Right ventricle myocardium inferior (tissue), 1 donor: ENCODE data around the gene SURF1. TPM values are rescaled to one million over a fixed set of nuclear protein-coding genes. Genes with fewer than 3 reads are reported as not detected.
"Not testable (repeated sequence)": the region's sequence is repeated elsewhere in the genome, so short reads cannot be mapped to it uniquely, and the experiment has no call there.

Source experiments
- ATAC-seq: fragments of 200-7000 bp; cut with Tn5 transposase; one replicate; pipeline ENCODE4 v1.9.1; 2020; ENCODE audit warnings: mild to moderate bottlenecking, moderate library complexity
- DNase-seq: peaks from one replicate; pipeline ENCODE4 v3.0.0; 2021; ENCODE audit errors: missing footprints
- intact Hi-C: fragments of 100-400 bp; cut with DNase I; formaldehyde crosslinking; loops from one replicate; pipeline ENCODE4 v1.11.0; 2022
- long read RNA-seq: library from polyadenylated mRNA; unstranded; transcript quantifications from one replicate; pipeline ENCODE4 v2.0.0, GENCODE V29; 2021
- total RNA-seq: library from RNA; stranded (reverse); fragmentation: NEBNext Ultra II Directional; extraction: Animal tissue kit (Norgen Biotek cat#: 25700); gene quantifications from one replicate; pipeline ENCODE4 v1.2.1, GENCODE V29; 2021
- donor health status: DM: no; HTN: yes; CAD: no; lungs with severe emphysema.

Gene SURF1, protein sequence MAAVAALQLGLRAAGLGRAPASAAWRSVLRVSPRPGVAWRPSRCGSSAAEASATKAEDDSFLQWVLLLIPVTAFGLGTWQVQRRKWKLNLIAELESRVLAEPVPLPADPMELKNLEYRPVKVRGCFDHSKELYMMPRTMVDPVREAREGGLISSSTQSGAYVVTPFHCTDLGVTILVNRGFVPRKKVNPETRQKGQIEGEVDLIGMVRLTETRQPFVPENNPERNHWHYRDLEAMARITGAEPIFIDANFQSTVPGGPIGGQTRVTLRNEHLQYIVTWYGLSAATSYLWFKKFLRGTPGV
- total RNA-seq: 62.6 TPM
- long read RNA-seq, transcript SURF1-201 (9 exons, 1,093 nt): major isoform, 44 of 62 reads
- long read RNA-seq, transcript SURF1-204 (5 exons, 931 nt): minor isoform, 17 of 62 reads
- long read RNA-seq, partial matches to known transcripts: 1 of 62 reads
- long read RNA-seq, other reads (novel, unspliced or antisense): 0 of 62 reads

DNA sequence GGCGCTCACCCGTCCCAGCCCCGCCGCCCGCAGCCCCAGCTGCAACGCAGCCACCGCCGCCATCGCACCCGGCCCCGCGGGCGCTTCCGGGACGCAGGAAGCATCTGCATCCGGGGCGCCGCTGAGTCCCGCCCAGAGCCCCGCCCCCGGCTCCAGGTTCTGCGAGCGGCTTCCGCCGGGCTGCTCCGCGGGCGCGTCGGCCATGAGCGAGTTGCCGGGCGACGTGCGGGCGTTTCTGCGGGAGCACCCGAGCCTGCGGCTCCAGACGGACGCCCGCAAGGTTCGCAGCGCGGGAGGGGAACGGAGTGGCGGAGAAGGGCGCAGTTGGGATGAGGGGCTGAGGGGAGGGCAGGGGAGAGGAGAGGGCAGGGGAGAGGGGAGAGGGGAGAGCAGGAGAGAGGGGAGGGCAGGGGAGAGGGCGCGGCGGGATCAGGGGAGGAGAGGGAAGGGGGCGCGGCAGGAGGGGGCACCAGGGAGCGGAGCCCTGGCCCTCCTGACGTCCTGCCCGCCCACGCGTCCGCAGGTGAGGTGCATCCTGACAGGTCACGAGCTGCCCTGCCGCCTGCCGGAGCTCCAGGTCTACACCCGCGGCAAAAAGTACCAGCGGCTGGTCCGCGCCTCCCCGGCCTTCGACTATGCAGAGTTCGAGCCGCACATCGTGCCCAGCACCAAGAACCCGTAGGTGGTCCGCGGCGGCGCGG, at the start of gene SURF1, which contains the start of gene SURF2:
SURF1 (minus strand) TSS at position 97 of the 701 bp plus-strand sequence; CDS start at position 63, 34 bp downstream.
SURF2 (plus strand) TSS at position 160 of the 701 bp plus-strand sequence; CDS start at position 203, 43 bp downstream.
- DNase-seq: peak; percentile 96
- intact Hi-C loops: loop anchor here (10.0 kb wide), 1 partner anchor 322 kb away; the partner anchor contains the start of gene GTF3C5
- peak; percentile 93 for ATAC-seq

DNA sequence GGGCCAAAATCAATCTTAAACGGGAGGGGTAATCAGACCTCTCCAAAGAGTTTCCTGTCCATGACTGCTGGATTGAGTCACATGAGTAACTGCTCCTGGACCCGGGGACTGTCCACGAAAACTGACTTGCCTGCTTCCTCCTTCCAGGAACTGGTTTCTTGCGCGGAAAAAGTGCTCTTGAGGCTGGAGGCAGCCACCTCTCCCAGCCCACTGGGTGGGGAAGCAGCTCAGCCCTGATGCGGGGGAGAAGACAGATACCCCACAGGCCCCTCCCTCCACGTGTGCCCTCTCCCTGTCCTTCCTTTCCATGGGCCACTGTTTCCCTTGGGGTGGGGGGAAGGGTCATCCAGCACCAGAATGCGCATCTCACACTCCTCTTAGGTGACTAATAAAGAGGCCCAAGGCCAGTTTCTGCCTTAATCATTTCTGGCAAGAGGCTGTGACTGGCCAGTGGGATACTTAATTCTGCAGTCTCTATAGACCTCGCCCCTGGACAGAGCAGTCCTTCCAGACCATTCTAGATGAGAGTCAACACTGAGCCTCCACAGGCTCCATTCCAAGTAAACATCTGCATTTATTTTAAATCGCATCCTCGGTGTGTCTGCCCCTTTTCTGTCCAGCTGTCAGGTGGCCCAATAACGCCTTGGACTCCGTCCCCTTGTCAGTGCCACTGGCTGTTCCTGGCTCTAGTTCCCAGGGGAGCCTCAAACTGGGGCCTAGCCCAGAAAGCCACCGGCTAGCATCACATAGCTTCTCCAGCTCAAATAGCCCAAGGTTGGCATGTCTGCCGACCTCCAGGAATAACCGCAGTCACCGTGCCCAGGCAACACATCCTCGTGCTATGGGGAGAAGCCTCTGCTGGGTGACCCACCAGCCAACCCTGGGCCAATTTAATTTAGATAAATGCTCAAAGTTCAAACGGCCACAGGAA, 49.5 kb upstream of the SURF1 start:
- DNase-seq: no peak
- ATAC-seq: peak; percentile 45
- intact Hi-C loops: no loop called here

DNA sequence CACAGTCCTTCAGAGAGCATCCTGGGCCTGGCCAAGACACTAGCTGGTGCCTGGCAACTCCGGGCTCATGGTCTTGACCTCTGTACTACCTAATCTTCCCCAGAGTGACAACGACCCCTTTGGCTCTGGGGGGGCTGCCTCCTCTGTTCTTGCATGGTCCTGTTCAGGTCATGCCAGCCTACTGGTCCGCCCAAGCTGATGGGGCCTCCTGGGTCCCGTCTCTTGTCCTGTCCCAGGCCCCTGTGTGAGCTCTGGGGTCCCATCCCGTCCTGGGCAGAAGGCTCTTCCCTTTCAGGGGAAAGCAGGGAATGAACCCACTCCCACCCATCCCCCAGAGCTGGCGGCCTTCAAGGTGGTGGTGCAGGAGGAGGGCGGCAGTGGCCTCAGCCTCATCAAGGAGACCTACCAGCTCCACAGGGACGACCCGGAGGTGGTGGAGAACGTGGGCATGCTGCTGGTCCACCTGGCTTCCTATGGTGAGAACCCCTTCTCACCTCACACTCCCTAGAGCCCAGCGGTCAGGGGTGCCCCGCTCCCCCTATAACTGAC, 48.2 kb upstream of the SURF1 start:
- ATAC-seq (no peak), DNase-seq (no peak)
- intact Hi-C loops: no loop called here

DNA sequence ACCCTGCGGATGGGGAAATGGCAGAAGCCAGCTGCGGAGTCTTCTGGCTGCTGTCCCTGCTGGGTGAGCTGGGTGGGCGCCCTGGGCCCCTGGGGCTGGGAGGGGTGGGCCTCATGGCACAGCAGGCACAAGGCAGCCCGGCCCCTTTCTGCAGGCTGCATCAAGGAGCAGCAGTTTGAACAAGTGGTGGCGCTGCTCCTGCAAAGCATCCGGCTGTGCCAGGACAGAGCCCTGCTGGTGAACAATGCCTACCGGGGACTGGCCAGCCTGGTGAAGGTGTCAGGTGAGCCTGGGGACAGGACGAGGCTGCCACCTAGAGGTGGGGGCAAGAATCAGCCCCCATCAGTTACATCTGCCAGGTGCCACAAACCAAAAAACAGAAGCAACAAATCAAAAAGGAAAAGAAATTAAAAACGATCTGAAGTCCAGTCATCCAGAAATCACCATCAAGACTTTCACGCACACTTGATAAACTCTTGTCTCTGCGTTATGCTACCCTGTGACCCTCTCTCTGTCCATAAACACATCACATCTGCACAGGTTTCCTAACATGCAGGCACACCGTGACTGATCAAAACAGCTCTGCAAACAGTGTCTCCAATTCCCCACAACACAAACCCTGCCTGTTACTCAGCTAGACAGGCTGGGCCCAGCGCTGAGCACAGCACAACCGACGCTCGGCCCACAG, 47.6 kb upstream of the SURF1 start:
- no peak for DNase-seq
- no peak for ATAC-seq
- intact Hi-C loops: no loop called here

DNA sequence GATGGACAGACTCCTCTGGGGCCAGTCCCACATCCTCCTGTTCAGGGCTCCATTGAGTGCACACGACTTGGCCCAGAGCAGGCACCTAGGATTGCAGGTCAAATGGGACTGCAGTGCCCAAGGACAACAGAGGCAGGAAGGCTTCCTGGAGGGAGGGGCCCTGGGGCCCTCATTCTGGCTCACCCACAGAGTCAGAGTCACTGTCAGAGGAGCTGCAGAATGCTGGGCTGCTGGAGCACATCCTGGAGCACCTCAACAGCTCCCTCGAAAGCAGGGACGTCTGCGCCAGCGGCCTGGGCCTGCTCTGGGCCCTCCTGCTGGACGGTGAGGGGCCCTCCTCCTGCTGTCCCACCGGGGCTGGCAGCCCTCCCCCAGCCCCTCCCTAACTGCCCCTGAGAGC, 46.4 kb upstream of the SURF1 start:
- ATAC-seq (no peak), DNase-seq (no peak)
- intact Hi-C loops: no loop called here

DNA sequence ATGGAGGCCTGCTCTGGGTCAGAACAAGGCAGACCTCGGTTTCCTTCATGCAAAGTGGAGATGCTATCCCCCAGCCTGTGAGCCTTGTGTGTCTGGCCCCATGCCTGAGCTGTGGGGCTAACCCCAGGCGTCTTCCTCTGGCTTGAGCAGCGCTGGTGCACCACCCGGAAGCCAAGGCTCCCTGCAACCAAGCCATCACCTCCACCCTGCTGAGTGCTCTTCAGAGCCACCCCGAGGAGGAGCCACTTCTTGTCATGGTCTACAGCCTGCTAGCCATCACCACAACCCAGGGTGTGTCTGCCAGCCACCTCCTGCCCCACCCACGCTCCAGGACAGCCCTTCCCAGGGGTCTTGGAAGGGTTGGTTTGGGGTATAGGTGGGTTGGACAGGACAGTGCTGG, 45.3 kb upstream of the SURF1 start:
- no peak for DNase-seq
- intact Hi-C loops: no loop called here
- ATAC-seq: no peak

DNA sequence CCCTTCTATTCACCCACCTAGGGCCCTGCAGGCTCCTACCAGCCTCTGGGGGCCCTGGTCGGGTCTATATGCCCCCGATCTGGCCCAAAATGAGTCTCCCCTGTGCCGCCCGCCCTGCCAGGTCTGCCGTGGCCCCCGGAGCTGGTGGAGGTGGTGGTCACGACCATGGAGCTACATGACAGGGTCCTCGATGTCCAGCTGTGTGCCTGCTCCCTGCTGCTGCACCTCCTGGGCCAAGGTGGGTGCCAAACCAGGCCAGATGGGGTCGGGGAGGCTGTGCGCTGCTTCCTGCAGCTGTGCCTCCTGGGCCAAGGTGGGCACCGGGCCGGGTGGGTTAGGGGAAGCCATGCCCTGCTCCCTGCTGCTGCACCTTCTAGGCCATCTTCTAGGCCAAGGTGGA, 44.0 kb upstream of the SURF1 start:
- no peak for DNase-seq
- ATAC-seq: no peak
- intact Hi-C loops: no loop called here

DNA sequence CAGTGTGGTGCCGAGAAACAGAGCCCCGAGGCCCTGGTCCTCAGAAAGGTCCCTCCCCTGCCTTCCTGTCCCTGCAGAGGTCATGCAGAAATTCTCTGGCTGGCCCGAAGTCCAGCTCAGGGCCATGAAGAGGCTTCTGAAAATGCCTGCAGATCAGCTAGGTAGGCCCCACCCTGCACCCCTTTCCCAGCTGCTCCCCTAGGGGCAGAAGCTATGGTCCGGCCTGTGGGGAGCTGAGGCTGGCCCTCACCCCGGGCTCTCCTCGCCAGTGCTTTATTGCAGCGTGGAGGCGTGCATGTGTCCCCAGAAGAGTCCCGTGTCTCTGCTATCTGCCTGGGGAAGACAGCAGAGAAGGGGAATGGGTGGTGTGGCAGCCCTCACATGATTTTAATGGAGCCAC, 41.6 kb upstream of the SURF1 start:
- ATAC-seq (no peak), DNase-seq (no peak)
- intact Hi-C loops: no loop called here

DNA sequence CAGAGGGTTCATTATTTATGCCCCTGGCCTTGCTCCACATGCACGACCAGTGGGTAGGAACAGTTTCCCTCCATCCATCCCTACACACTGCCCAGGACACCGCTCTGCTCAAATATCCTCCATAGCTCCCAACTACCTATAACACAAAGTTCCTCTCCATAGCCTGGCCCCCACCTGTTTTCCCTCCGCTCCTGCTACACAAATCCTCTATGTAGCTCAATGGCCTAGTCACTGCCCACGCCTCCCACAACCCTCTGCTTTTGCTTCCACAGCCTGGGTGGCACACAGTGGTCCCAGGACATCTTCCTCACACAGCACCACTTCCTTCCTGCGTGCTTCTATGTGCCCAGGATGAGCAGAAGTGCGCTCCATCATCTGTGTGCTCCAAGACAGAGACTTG, 41.1 kb upstream of the SURF1 start:
- intact Hi-C loops: no loop called here
- ATAC-seq (no peak), DNase-seq (no peak)

DNA sequence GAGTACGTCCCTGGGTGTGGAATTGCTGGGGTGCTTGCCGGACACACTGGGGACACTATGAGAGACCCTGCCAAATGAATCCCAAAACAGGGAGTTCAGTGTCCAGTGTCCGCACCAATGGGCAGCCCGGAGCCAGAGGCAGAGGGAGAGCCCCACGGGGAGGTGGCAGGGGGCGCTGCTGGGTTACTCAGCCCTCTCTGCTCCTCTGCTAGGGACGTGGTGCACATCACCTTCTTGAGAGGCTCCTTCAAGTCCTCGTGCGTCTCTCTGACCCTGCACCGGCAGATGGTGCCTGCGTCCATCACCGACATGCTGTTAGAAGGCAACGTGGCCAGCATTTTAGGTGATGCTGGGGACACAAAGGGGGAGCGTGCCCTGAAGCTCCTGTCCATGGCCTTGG, 40.7 kb upstream of the SURF1 start:
- intact Hi-C loops: no loop called here
- DNase-seq: no peak
- ATAC-seq: no peak

DNA sequence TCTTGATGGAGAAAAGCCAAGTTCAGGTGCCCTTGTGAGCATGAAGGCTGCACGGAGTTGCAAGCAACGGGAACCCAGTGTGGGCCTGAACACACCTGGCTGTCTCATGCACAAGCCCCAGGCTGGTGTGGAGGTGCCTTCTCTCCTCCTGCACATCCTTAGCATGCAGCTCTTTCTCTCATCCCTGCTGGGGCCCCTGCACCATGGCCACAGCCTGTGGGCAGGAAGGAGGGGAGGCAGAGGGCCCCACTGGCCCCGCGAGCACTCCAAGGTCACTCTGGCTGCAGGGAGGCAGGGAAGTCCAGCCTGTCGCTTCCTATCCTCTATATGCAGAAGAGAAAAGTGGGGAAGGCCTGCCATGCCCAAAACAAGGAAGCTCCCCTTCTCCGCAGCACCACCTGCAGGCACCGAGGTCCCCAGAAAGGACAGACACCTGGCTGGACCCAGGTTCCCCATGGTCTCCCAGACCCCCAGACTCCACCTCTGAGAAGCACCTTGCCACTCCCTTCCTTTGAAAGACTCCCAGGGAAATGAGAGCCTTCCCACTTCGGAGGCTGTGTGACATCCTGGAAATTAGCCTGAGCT, 38.5 kb upstream of the SURF1 start:
- no peak for DNase-seq
- ATAC-seq: no peak
- intact Hi-C loops: no loop called here

DNA sequence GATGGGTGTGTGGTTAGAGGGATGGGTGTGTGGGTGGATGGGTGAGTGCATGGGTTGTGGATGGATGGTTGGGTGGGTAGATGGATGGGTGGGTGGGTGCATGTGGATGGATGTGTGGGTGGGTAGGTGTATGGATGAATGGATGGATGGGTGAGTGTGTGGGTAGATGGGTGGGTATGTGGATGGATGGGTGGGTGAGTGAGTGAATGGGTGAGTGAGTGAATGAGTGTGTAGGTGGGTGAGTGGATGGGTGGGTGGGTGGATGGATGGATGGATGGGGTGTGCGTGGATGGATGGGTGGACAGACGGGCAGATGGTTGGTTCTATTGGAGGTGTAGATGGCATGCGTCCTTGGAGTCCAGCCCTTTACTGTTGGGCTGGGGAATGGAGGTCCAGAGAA, 37.1 kb upstream of the SURF1 start:
- intact Hi-C loops: no loop called here
- DNase-seq (no peak), ATAC-seq (no peak)

DNA sequence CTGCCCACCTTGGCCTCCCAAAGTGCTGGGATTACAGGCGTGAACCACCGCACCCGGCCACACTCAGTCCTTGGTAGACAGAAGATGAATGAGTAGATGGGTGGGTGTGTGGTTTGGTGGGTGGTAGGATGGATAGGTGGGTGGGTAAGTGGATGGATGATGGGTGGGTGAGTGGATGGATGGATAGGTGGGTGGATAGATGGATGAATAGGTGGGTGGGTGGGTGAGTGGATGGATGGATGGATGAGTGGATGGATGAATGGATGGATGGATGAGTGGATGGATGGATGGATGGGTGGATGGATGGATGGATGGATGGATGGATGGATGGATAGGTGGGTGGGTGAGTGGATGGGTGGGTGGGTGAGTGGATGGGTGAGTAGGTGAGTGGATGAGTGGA, 36.0 kb upstream of the SURF1 start:
- intact Hi-C loops, ATAC-seq, DNase-seq: not testable (repeated sequence)

DNA sequence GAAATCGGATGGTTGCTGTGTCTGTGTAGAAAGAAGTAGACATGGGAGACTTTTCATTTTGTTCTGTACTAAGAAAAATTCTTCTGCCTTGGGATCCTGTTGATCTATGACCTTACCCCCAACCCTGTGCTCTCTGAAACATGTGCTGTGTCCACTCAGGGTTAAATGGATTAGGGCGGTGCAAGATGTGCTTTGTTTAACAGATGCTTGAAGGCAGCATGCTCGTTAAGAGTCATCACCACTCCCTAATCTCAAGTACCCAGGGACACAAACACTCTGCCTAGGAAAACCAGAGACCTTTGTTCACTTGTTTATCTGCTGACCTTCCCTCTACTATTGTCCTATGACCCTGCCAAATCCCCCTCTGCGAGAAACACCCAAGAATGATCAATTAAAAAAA, 35.2 kb upstream of the SURF1 start:
- ATAC-seq, DNase-seq, intact Hi-C loops: not testable (repeated sequence)

DNA sequence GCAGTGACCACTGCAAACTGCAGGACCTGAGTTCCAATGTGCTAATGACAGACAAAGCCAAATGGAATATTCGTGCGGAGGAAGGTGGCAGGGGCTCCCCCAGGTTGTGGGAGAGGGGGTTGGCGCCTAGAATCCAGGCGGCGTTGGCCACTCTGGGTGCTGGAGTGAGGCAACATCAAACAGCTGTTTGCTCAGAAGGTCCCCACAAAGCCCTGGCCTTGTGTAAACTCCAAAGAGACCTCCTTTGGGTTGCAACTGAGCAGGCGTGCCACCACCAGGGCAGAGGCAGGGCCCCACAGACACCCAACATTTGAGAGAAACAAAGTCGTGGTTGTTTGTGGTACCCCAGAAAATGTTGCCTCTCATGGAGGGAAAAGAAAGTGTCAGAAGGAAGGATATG, 34.4 kb upstream of the SURF1 start:
- no peak for DNase-seq
- intact Hi-C loops: no loop called here
- no peak for ATAC-seq

DNA sequence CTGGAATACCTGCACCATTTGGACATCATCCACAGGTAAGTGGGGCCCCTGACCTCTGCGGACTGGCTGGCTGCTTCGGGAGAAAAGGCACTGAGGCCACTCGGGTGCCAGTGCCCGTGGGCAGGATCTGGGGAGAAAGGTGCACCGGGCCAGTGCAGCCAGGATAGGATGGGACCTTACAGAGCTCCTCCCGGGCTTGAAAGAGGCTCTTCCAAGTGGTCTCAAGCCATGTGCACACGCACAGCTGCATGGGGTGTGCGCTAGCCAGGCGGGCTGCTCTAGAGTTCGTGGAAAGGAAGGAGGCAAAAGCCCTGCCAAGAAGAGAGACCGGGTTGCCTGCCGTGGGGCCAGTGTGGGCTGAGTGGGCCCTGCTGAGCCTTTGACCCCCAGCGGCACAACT, 33.3 kb upstream of the SURF1 start:
- intact Hi-C loops: no loop called here
- DNase-seq: no peak
- no peak for ATAC-seq

DNA sequence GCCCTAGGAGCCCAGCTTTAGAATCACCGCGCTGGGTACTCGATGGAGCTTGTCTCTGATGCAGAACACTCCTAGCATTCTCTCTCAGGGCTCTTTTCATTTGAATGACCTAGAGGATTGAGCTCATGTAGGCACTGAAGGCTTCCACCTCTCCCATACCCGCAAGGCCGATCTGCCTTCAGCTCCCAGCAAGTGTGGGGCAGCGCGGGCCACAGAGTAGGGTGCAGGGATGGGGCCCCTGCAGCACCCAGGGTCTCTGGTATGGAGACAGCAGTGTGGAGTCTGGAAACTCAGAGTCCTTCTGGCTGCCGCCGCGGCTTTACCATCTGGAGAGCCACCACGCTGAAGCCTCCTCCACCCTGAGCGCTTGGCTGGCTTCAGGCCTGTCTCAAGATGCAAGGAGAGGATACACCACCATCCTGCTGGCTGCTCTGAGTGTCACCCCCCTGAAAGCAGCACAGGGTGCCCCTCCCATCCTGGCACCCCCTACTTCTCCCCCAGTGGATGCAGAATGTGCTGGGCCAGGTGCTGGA, 32.8 kb upstream of the SURF1 start:
- ATAC-seq (no peak), DNase-seq (no peak)
- intact Hi-C loops: no loop called here

DNA sequence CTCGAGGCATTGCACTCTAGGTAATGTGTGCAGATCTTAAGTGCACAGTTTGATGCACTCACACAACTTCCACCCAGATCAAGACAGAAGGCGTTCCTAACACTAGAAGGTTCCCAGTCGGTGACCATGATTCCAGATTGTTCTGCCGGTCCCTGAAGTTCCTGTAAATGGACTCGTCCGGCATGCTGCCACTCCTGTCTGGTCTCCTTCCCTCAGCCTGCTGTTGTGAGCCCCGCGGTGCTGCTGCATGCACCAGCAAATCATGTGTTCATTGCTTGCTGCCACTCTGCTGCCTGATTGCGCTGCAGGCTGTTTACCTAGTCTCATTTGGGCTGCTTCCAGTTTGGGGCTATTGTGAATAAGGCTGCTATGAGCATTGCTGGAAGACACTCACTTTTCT, 31.4 kb upstream of the SURF1 start:
- DNase-seq (no peak), ATAC-seq (no peak)
- intact Hi-C loops: no loop called here
